H1 (cell line): ENCODE measurements around the gene COQ10B. TPM values are rescaled to one million over a fixed set of nuclear protein-coding genes. Genes with fewer than 3 reads are reported as not detected.

Source experiments
- CTCF ChIA-PET: fragments of 300-600 bp; sonication (Branson Sonifier 250); formaldehyde crosslinking; loops from one replicate; lab custom pipeline; 2021; ENCODE audit not compliant: partially characterized antibody; lab: Charles Lee
- POLR2A ChIA-PET: fragments of 300-600 bp; sonication (Branson Sonifier 250); formaldehyde crosslinking; loops from one replicate; lab custom pipeline; 2021; ENCODE audit warnings: inconsistent platforms; ENCODE audit not compliant: partially characterized antibody; lab: Charles Lee
- DNase-seq, 2 experiments: peaks; one replicate each; pipeline versions ENCODE4 v3.0.0 to v3.0.0-alpha.2; 2010 to 2022; ENCODE audit warnings: low spot score in 2 of 2, low read depth in 1 of 2, mixed read lengths in 1 of 2
- FAIRE-seq: peaks from 2 replicates; lab custom pipeline; 2011; peaks lifted over from hg19 to GRCh38; lab: Jason Lieb, UNC
- H2AFZ ChIP-seq: 2 replicates; pipeline ENCODE4 v1.8.1; 2012; ENCODE audit warnings: low read length, inconsistent platforms
- H2AK5ac ChIP-seq: 2 replicates; pipeline ENCODE4 v1.6.1; 2013; ENCODE audit warnings: low read depth, low read length
- H2BK120ac ChIP-seq: replicated peaks from 2 replicates; pipeline ENCODE3; 2013; ENCODE audit warnings: low read depth, low read length, inconsistent platforms
- H2BK12ac ChIP-seq: 2 replicates; pipeline ENCODE4 v1.6.1; 2013; ENCODE audit warnings: low read depth, low read length
- H2BK15ac ChIP-seq: 2 replicates; pipeline ENCODE4 v1.6.1; 2013; ENCODE audit warnings: low read length
- H2BK20ac ChIP-seq: 2 replicates; pipeline ENCODE4 v1.6.1; 2013; ENCODE audit warnings: low read length
- H2BK5ac ChIP-seq: 2 replicates; pipeline ENCODE4 v1.6.1; 2013; ENCODE audit warnings: low read depth, low read length
- H3K14ac ChIP-seq: 2 replicates; pipeline ENCODE4 v1.6.1; 2013; ENCODE audit warnings: inconsistent platforms; ENCODE audit not compliant: insufficient read length
- H3K18ac ChIP-seq: 2 replicates; pipeline ENCODE4 v1.6.1; 2013; ENCODE audit warnings: low read length; ENCODE audit errors: extremely low read depth
- H3K23ac ChIP-seq: 2 replicates; pipeline ENCODE4 v1.6.1; 2013; ENCODE audit warnings: inconsistent platforms; ENCODE audit not compliant: insufficient read length
- H3K23me2 ChIP-seq: 2 replicates; pipeline ENCODE4 v1.6.1; 2013; ENCODE audit warnings: low read depth, low read length
- H3K27ac ChIP-seq: 2 replicates; pipeline ENCODE4 v1.6.1; 2011; ENCODE audit warnings: low read depth, low read length, inconsistent platforms
- H3K27me3 ChIP-seq, 4 experiments: replicated peaks in 1 of 4; 1 replicate in 1 of 4; 2 replicates in 3 of 4; pipeline versions ENCODE4 v1.6.1 to v1.8.1; 2011 to 2013; ENCODE audit warnings: low read length in 3 of 4, mild to moderate bottlenecking in 3 of 4, inconsistent platforms in 2 of 4, mixed read lengths in 2 of 4, moderate library complexity in 1 of 4; ENCODE audit not compliant: control insufficient read depth in 3 of 4, insufficient read depth in 3 of 4; ENCODE audit errors: extremely low read depth in 1 of 4
- H3K36me3 ChIP-seq, 4 experiments: 2 replicates each; pipeline versions ENCODE4 v1.6.1 to v1.8.1; 2011 to 2013; ENCODE audit warnings: mild to moderate bottlenecking in 4 of 4, low read length in 3 of 4, moderate library complexity in 2 of 4, control low read depth in 1 of 4, inconsistent platforms in 1 of 4; ENCODE audit not compliant: insufficient read depth in 4 of 4, control insufficient read depth in 2 of 4
- H3K4ac ChIP-seq: replicated peaks from 2 replicates; pipeline ENCODE3; 2013; ENCODE audit warnings: low read length, low read depth, mixed read lengths, inconsistent platforms; ENCODE audit not compliant: insufficient read length
- H3K4me1 ChIP-seq, 4 experiments: replicated peaks in 1 of 4; 1 replicate in 1 of 4; 2 replicates in 3 of 4; pipeline versions ENCODE4 v1.6.1 to v1.8.1; 2011 to 2013; ENCODE audit warnings: low read length in 3 of 4, inconsistent platforms in 2 of 4, mixed read lengths in 1 of 4; ENCODE audit not compliant: insufficient read depth in 4 of 4, control insufficient read depth in 3 of 4
- H3K4me2 ChIP-seq, 2 experiments: 2 replicates each; pipeline versions ENCODE4 v1.6.1 to v1.8.1; 2011 to 2013; ENCODE audit warnings: low read depth in 2 of 2, low read length in 2 of 2, control low read depth in 1 of 2, inconsistent platforms in 1 of 2, mild to moderate bottlenecking in 1 of 2; ENCODE audit not compliant: insufficient read depth in 1 of 2
- H3K4me3 ChIP-seq, 4 experiments: fragments of 200-600, 300-600 bp in 1 of 4; sonication (generic), shearing (Covaris generic), sonication (Bioruptor Twin) in 1 of 4; 2 replicates each; pipeline versions ENCODE4 v1.5.1 to v1.8.1; 2011 to 2016; ENCODE audit warnings: low read length in 4 of 4, low read depth in 3 of 4, control low read depth in 2 of 4, inconsistent platforms in 2 of 4, mild to moderate bottlenecking in 2 of 4, mixed read lengths in 1 of 4, moderate library complexity in 1 of 4; ENCODE audit not compliant: insufficient read depth in 2 of 4; ENCODE audit errors: extremely low read depth in 1 of 4
- H3K56ac ChIP-seq: replicated peaks from 2 replicates; pipeline ENCODE3; 2013; ENCODE audit warnings: low read depth, mild to moderate bottlenecking, mixed read lengths, low read length, inconsistent platforms; ENCODE audit not compliant: insufficient read length
- H3K79me1 ChIP-seq: 2 replicates; pipeline ENCODE4 v1.6.1; 2013; ENCODE audit warnings: low read depth, low read length, control low read depth
- H3K79me2 ChIP-seq, 2 experiments: 2 replicates each; pipeline versions ENCODE4 v1.6.1 to v1.8.1; 2012 to 2013; ENCODE audit warnings: low read length in 2 of 2, mild to moderate bottlenecking in 2 of 2, inconsistent platforms in 1 of 2; ENCODE audit not compliant: insufficient read depth in 2 of 2, control insufficient read depth in 1 of 2
- H3K9ac ChIP-seq, 4 experiments: replicated peaks in 1 of 4; 1 replicate in 1 of 4; 2 replicates in 3 of 4; pipeline versions ENCODE4 v1.6.1 to v1.8.1; 2011 to 2013; ENCODE audit warnings: low read depth in 3 of 4, low read length in 3 of 4, control low read depth in 2 of 4, mild to moderate bottlenecking in 2 of 4, moderate library complexity in 2 of 4, inconsistent platforms in 1 of 4; ENCODE audit errors: extremely low read depth in 1 of 4
- H3K9me3 ChIP-seq, 2 experiments: 2 replicates each; pipeline versions ENCODE4 v1.6.1 to v1.8.1; 2012 to 2013; ENCODE audit warnings: mild to moderate bottlenecking in 2 of 2, moderate library complexity in 2 of 2, control low read depth in 1 of 2, inconsistent platforms in 1 of 2, low read depth in 1 of 2, low read length in 1 of 2, mixed read lengths in 1 of 2; ENCODE audit not compliant: insufficient read depth in 2 of 2
- H4K20me1 ChIP-seq, 2 experiments: replicated peaks in 1 of 2; 2 replicates each; pipeline versions ENCODE3 to v1.8.1; 2011 to 2013; ENCODE audit warnings: inconsistent platforms in 2 of 2, low read length in 2 of 2, mild to moderate bottlenecking in 1 of 2; ENCODE audit not compliant: insufficient read depth in 2 of 2, control insufficient read depth in 1 of 2
- H4K5ac ChIP-seq: 2 replicates; pipeline ENCODE4 v1.6.1; 2013; ENCODE audit warnings: low read length, low read depth, mixed read lengths, inconsistent platforms; ENCODE audit not compliant: insufficient read length
- H4K8ac ChIP-seq: 2 replicates; pipeline ENCODE4 v1.8.0; 2013; ENCODE audit warnings: mild to moderate bottlenecking, moderate library complexity, low read length, inconsistent platforms; ENCODE audit not compliant: insufficient read depth; ENCODE audit errors: extremely low read depth
- H4K91ac ChIP-seq: replicated peaks from 2 replicates; pipeline ENCODE3; 2013; ENCODE audit warnings: low read length, mixed read lengths, inconsistent platforms; ENCODE audit not compliant: insufficient read length
- JUN ChIP-seq: IDR thresholded peaks from 2 replicates; pipeline ENCODE4 v1.6.1; 2011; ENCODE audit warnings: low read depth, mild to moderate bottlenecking, improper control_type of control experiment, low read length
- RXRA ChIP-seq: IDR thresholded peaks from 2 replicates; pipeline ENCODE4 v1.6.1; 2011; ENCODE audit warnings: low read depth, mild to moderate bottlenecking, low read length, moderate library complexity; ENCODE audit not compliant: insufficient read depth
- WGBS, 2 experiments: shearing (Covaris generic) in 1 of 2; methylation state at CpG; one replicate each; pipeline versions ENCODE4 v1.1.6 to v1.1.7; 2013 to 2015; ENCODE audit warnings: low lambda C conversion rate in 2 of 2, mixed read lengths in 2 of 2, inconsistent platforms in 1 of 2, low coverage in 1 of 2, missing lambda C conversion rate in 1 of 2; ENCODE audit not compliant: insufficient replicate concordance in 2 of 2, insufficient coverage in 1 of 2, insufficient read length in 1 of 2; ENCODE audit errors: extremely low coverage in 1 of 2, missing lambda C conversion rate in 1 of 2; 5-methylcytosine and 5-hydroxymethylcytosine counted together
- polyA plus RNA-seq, 7 experiments: library from polyadenylated mRNA; depleted of rRNA in 3 of 7; stranded (reverse) in 5 of 7; unstranded in 2 of 7; fragments of >200 nt in 5 of 7; fragments of 200-250 nt in 2 of 7; gene quantifications; 1 replicate in 5 of 7; 2 replicates in 1 of 7; 4 replicates in 1 of 7; pipeline versions ENCODE4 v1.2.1 to v1.2.3, GENCODE V29; 2011 to 2013; ENCODE audit warnings: missing spikeins in 2 of 7, mixed read lengths in 2 of 7
- total RNA-seq: library from RNA; stranded (reverse); fragmentation: NEBNext Ultra II Directional; extraction: Animal tissue kit (Norgen Biotek cat#: 25700); gene quantifications from 2 replicates; pipeline ENCODE4 v1.2.1, GENCODE V29; 2021

COQ10B gene
- total and polyA plus RNA-seq, 2 of the 8 experiments (the other 6 are each of a cell fraction or from before 2014, with no cell fraction given), result 1.9 to 17.3 TPM

DNA sequence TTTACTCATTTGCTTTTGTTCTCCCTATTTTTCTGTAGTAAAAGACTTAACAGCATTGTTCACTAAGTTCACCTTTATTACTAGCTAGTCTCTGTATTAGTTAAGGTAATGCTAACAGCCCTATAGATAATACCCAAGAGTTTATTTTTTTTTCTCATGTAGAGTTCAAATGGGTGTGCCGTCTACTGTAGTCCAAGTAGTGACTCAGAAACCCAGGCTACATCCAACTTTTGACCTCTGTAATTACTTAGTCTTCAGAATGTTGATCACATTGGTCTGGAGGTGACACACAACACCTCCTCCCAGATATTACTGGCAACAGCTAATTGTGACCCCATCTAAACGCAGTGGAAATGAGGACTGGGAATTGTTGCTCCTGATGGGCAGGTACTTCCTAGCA is 7.7 kb downstream of the COQ10B start:
- Histone ChIP-seq H3K23ac (no peak overlapping the region), H4K20me1 (peaks cover 0 to 4% of the 10 kb centered on the region in 2 experiments), H3K23me2 (no peaks in the 10 kb centered on the region), H3K79me2 (peaks cover 4 to 26% of the 10 kb centered on the region in 2 experiments; a peak in 3 of 4 replicates), H3K14ac (no peak overlapping the region), H2BK12ac (no peak overlapping the region), H2AFZ (no peak overlapping the region), H3K36me3 (peaks cover 0 to 26% (median 8%) of the 10 kb centered on the region in 4 experiments; a peak in 4 of 8 replicates), H2BK5ac (no peak overlapping the region), H3K27me3 (no peaks in the 10 kb centered on the region), H3K18ac (no peak overlapping the region), H2BK20ac (no peak overlapping the region), H3K79me1 (no peaks in the 10 kb centered on the region), H3K4me3 (no peak overlapping the region), H3K27ac (no peak overlapping the region), H3K56ac (no peak overlapping the region), H2AK5ac (no peak overlapping the region), H2BK120ac (no peak overlapping the region), H3K4me2 (no peak overlapping the region), H3K4ac (no peak overlapping the region), H3K4me1 (no peaks in the 10 kb centered on the region), H4K5ac (no peak overlapping the region), H3K9me3 (no peaks in the 10 kb centered on the region), H2BK15ac (no peak overlapping the region), H4K91ac (no peak overlapping the region), H4K8ac (no peak overlapping the region), H3K9ac (no peak overlapping the region)
- CTCF ChIA-PET, result interaction anchor here (1.3 kb wide), 1 partner anchor 36 kb away, joined by 3 read pairs; no protein-coding TSS in a partner anchor
- POLR2A ChIA-PET, result interaction anchor here (0.9 to 1.4 kb wide), 3 partner anchors 16 to 55 kb away, joined by 3 to 4 read pairs (median 3); partner anchors contain the start of gene MOB4
- 92% methylated on average over 2 of the region's 2 CpGs; no CpG with 5 or more reads in 1 of the 2 experiments for WGBS, 2 experiments
- DNase-seq, result no peak
- no peak for FAIRE-seq
- TF ChIP-seq RXRA, result no peak
- no peak for TF ChIP-seq JUN
